Neural crest cell (in vitro differentiated cells): Measurements from ENCODE around the gene ABCF2. TPM values are rescaled to one million over a fixed set of nuclear protein-coding genes. Genes with fewer than 3 reads are reported as not detected.

Source experiments
- DNase-seq: peaks from one replicate; pipeline ENCODE4 v3.0.0; 2021; ENCODE audit warnings: low read depth, mixed read lengths, low spot score
- H3K27ac Mint-ChIP-seq: one replicate; pipeline ENCODE4 v1.8.0; 2021; ENCODE audit warnings: mild to moderate bottlenecking, mixed read lengths; ENCODE audit not compliant: unreplicated experiment
- H3K27me3 Mint-ChIP-seq: 2 replicates; pipeline ENCODE4 v1.8.0; 2021; ENCODE audit warnings: low read depth, mild to moderate bottlenecking, mixed read lengths
- H3K36me3 Mint-ChIP-seq: 2 replicates; pipeline ENCODE4 v1.8.0; 2021; ENCODE audit warnings: low read depth, mild to moderate bottlenecking, mixed read lengths
- H3K4me1 Mint-ChIP-seq: 2 replicates; pipeline ENCODE4 v1.8.0; 2021; ENCODE audit warnings: mixed read lengths
- H3K4me3 Mint-ChIP-seq: one replicate; pipeline ENCODE4 v1.8.0; 2021; ENCODE audit warnings: mild to moderate bottlenecking, mixed read lengths
- H3K9me3 Mint-ChIP-seq: 2 replicates; pipeline ENCODE4 v1.8.0; 2021; ENCODE audit warnings: mixed read lengths
- total RNA-seq: library from RNA; stranded (reverse); gene quantifications from 2 replicates; pipeline ENCODE4 v1.2.1, GENCODE V29; 2021
- TF ChIP-seq, protein P1 (sequence below): fragments of 200-600 bp; sonication (generic); conservative IDR thresholded peaks from 2 replicates; pipeline ENCODE4 v1.5.0; 2021; ENCODE audit warnings: antibody characterized with exemption, mild to moderate bottlenecking

The ABCF2 gene
- total RNA-seq, 1 donor from 2014 or later, result 68.2 TPM

DNA sequence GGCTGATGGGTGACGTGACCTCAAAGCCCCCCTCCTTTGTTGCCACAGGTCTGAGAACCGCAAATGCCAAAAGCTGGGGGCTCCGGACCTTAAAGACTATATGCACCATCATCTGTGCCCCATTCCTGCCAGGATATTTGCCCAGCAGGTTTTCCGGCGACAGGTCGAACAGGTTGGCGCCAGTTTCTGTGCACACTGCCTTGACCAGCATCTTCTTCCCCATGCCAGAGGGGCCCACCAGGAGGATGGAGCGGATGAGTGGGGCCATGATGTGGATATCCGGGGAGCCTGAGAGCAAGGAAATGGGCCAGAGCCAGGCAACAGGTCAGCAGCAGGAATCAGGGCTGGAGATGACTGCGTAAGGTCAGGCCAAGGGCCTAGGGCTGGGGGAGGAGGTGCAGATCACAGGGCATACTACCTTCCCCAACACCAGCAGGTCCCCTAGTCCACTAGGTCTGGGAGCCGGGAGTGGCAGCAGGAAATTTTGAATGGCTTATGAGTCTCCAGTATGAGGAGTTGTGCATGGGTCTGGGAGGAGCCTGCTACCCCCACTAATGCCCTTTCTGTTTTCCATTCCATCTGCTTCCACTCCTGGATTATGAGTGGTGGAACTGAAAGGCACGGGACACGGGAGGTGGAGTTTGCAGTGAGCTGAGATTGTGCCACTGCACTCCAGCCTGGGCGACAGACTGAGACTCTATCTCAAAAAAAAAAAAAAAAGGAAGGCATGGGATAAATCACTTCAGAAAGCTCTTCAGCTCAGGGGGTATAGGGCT is 33.6 kb downstream of the ABCF2 start:
- DNase-seq, result no peak
- Mint-ChIP-seq H3K27me3 (peaks cover 33% of the 10 kb centered on the region), H3K4me3 (no peak overlapping the region), H3K36me3 (no peaks in the 10 kb centered on the region), H3K4me1 (peaks cover 3% of the 10 kb centered on the region), H3K27ac (peak overlapping the region; percentile 81), H3K9me3 (no peaks in the 10 kb centered on the region)
- TF ChIP-seq, protein P1, sequence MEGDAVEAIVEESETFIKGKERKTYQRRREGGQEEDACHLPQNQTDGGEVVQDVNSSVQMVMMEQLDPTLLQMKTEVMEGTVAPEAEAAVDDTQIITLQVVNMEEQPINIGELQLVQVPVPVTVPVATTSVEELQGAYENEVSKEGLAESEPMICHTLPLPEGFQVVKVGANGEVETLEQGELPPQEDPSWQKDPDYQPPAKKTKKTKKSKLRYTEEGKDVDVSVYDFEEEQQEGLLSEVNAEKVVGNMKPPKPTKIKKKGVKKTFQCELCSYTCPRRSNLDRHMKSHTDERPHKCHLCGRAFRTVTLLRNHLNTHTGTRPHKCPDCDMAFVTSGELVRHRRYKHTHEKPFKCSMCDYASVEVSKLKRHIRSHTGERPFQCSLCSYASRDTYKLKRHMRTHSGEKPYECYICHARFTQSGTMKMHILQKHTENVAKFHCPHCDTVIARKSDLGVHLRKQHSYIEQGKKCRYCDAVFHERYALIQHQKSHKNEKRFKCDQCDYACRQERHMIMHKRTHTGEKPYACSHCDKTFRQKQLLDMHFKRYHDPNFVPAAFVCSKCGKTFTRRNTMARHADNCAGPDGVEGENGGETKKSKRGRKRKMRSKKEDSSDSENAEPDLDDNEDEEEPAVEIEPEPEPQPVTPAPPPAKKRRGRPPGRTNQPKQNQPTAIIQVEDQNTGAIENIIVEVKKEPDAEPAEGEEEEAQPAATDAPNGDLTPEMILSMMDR, result no peak

DNA sequence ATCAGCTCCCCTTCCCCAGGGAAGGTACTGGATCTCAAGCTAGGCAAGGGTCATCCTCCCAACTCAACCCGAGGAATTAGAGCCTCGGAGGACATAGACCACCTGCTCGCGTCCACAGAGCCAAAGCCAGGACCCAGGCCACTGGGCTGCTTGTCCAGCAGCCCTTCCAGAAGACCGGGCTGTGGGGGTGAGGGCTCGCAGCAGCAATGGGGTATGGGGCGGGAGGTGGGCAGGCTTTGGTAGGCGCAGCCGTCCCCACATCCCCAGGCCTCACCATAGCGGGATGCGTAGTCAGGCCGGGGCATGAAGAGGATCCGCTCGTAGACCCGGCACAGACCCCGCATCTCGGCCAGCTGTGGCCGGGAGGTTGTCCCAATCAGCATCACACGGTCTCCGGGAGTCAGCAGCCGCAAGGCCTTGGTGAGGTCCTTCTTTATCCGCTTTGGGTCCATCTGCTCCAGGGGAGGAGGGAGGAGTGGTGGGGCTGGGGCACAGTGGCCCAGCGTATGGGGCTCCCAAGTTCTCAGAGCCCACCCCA is 34.9 kb downstream of the ABCF2 start:
- H3K4me3 Mint-ChIP-seq, result no peak overlapping the region
- H3K4me1 Mint-ChIP-seq, result peaks cover 3% of the 10 kb centered on the region
- TF ChIP-seq, protein P1, result no peak
- no peaks in the 10 kb centered on the region for H3K9me3 Mint-ChIP-seq
- no peaks in the 10 kb centered on the region for H3K36me3 Mint-ChIP-seq
- DNase-seq, result no peak
- H3K27ac Mint-ChIP-seq, result no peak overlapping the region
- peaks cover 33% of the 10 kb centered on the region for H3K27me3 Mint-ChIP-seq

DNA sequence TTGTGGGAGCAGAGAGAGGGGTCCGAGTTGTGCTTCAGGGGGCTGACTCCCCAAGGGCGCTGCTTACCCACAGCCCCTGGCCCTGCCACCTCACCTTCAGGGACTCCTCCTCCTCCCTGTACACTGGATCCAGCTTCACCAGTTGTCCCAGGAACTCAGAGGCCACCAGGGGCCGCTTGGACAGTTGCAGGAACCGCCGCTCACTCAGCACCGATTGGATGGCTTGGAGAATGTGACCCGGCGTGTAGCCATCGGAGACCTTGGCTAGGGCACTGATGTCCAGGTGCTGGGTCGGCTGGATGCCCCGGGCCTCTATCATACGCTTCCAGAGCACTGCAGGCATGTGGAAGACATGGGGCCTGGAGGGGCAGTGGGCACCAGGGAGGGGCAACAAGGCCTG is 35.5 kb downstream of the ABCF2 start:
- Mint-ChIP-seq H3K4me1 (peaks cover 3% of the 10 kb centered on the region), H3K36me3 (no peaks in the 10 kb centered on the region), H3K4me3 (no peak overlapping the region), H3K27me3 (peaks cover 33% of the 10 kb centered on the region), H3K9me3 (no peaks in the 10 kb centered on the region), H3K27ac (no peak overlapping the region)
- no peak for DNase-seq
- TF ChIP-seq, protein P1, result no peak

DNA sequence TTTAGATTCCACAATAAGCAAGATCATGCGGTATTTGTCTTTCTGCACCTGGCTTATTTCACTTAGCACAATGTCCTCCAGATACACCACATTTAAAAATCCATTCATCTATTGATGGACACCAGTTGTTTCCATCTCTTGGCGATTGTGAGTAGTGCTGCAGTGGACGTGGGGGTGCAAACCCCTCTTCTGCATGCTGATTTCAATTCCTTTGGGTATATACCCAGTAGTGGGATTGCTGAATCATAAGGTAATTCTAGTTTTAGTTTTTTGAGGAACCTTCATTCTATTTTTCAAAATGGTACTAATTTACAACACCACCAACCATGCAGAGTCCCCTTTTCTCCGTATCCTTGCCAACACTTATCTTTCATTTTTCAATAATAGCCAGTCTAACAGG is 38.0 kb downstream of the ABCF2 start:
- DNase-seq, result no peak
- Mint-ChIP-seq H3K36me3 (no peaks in the 10 kb centered on the region), H3K4me1 (peaks cover 3% of the 10 kb centered on the region), H3K27me3 (peaks cover 19% of the 10 kb centered on the region), H3K9me3 (no peaks in the 10 kb centered on the region), H3K4me3 (no peak overlapping the region), H3K27ac (peak overlapping the region; percentile 63)
- TF ChIP-seq, protein P1, result no peak

DNA sequence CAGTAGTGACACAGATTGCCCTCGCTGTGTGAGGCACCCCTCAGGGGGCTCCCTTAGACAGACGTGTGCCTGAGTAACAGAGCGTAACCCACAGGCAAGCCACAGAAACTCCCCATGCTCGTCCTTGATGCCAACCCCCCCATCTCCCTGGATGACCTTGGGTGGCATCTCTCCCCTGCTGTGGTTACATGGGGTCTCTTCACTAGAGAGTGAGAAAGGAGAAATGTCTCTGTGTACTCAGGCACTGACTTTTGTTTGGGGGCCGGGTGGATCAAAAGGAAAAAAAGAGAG is 38.8 kb downstream of the ABCF2 start:
- Mint-ChIP-seq H3K9me3 (no peaks in the 10 kb centered on the region), H3K4me3 (no peak overlapping the region), H3K27me3 (peaks cover 17% of the 10 kb centered on the region), H3K27ac (no peak overlapping the region), H3K36me3 (no peaks in the 10 kb centered on the region), H3K4me1 (peaks cover 3% of the 10 kb centered on the region)
- TF ChIP-seq, protein P1, result no peak
- no peak for DNase-seq
